Measurements from ENCODE around the gene DENND1B. TPM values are rescaled to one million over a fixed set of nuclear protein-coding genes. Genes with fewer than 3 reads are reported as not detected.

Gene DENND1B
- total RNA-seq, 2 donors from 2014 or later, result 9.4 to 11.9 TPM

DNA sequence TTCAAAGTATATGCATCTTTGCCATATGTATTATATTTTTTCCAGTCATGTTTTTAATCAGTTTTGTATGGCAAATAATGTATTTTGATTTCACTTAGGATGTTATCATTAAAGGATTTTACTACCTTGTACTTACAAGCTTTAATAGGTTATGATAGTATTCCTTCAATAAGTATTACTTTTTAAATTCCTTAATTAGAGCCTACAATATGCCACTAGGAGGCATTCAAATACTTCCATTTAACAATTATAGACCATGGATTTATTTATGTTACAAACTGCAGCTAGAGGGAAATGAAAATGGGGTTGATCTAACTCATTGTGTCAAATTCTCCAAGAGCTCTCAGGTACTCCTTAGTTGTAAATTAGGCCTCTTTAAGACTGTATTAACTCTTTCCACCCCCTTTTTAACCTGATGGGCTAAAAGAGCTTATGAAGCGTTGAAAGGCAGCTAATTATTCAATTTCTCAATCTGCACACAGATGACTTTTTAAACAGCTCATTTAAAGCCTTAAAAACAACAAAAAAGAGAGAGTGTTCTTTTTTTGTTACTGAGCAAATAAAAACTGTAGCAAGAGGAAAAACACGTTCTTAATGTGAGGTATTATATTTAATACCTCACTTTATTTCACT lies 156.2 kb downstream of the DENND1B start:
- no peak overlapping the region for H3K4me3 ChIP-seq (ENCODE audit: low read length)
- no CpG with 5 or more reads among the region's 2 CpGs for WGBS, 2 experiments (ENCODE audit: insufficient coverage in 1 of 2, insufficient read length in 1 of 2)
- peaks cover 29% of the 10 kb centered on the region for H3K4me1 Mint-ChIP-seq
- H3K4me1 ChIP-seq (ENCODE audit: control insufficient read depth, insufficient read depth, low read length), result peaks cover 4% of the 10 kb centered on the region
- no peaks in the 10 kb centered on the region for H3K9me3 Mint-ChIP-seq
- no peak overlapping the region for H3K9ac ChIP-seq (ENCODE audit: extremely low read depth, low read length, poor library complexity, severe bottlenecking)
- H3K27ac Mint-ChIP-seq, result no peak overlapping the region
- no peaks in the 10 kb centered on the region for H3K36me3 ChIP-seq (ENCODE audit: control insufficient read depth, insufficient read depth, low read length)
- no peak for DNase-seq
- H3K27ac ChIP-seq (ENCODE audit: low read depth, low read length), result no peak overlapping the region
- H3K27me3 Mint-ChIP-seq (ENCODE audit: insufficient read depth), result no peaks in the 10 kb centered on the region
- no peak overlapping the region for H3K4me3 Mint-ChIP-seq
- peak; percentile 55 for TF ChIP-seq CTCF (conservative IDR thresholded peaks at IDR 0.05)
- H3K9me3 ChIP-seq (ENCODE audit: control insufficient read depth, low read length), result no peaks in the 10 kb centered on the region
- H3K36me3 Mint-ChIP-seq (ENCODE audit: low read depth), result no peaks in the 10 kb centered on the region
- no peaks in the 10 kb centered on the region for H3K27me3 ChIP-seq (ENCODE audit: control insufficient read depth, insufficient read depth, low read length, poor library complexity, severe bottlenecking)

DNA sequence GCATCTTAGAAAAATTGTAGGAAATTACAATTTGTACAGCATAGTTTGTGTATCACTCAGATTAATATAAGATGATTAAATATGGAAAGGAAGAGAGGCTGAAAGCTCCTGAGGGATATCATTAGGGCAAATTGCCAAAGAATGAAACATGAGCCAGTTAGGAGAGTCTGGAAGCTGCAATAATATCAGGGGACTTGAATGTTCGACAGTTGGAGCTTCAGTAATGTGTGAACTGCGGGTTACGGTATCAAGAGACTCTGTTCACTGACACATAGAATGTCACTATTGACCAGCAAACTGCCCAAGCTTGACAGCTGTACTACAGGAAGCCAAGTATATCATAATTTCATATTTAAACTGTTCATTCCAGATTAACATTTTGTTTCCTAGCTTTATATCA lies 157.2 kb downstream of the DENND1B start:
- Histone ChIP-seq H3K27ac (ENCODE audit: low read depth, low read length) (no peak overlapping the region), H3K4me1 (ENCODE audit: control insufficient read depth, insufficient read depth, low read length) (peaks cover 4% of the 10 kb centered on the region), H3K36me3 (ENCODE audit: control insufficient read depth, insufficient read depth, low read length) (no peaks in the 10 kb centered on the region), H3K9ac (ENCODE audit: extremely low read depth, low read length, poor library complexity, severe bottlenecking) (no peak overlapping the region), H3K9me3 (ENCODE audit: control insufficient read depth, low read length) (no peaks in the 10 kb centered on the region), H3K4me3 (ENCODE audit: low read length) (no peak overlapping the region), H3K27me3 (ENCODE audit: control insufficient read depth, insufficient read depth, low read length, poor library complexity, severe bottlenecking) (no peaks in the 10 kb centered on the region)
- peaks cover 29% of the 10 kb centered on the region for H3K4me1 Mint-ChIP-seq
- TF ChIP-seq CTCF (conservative IDR thresholded peaks at IDR 0.05), result no peak
- no peak overlapping the region for H3K4me3 Mint-ChIP-seq
- WGBS, 2 experiments (ENCODE audit: insufficient coverage in 1 of 2, insufficient read length in 1 of 2), result 95 to 97% methylated on average over 3 of the region's 3 CpGs
- H3K36me3 Mint-ChIP-seq (ENCODE audit: low read depth), result no peaks in the 10 kb centered on the region
- no peaks in the 10 kb centered on the region for H3K9me3 Mint-ChIP-seq
- H3K27me3 Mint-ChIP-seq (ENCODE audit: insufficient read depth), result no peaks in the 10 kb centered on the region
- no peak overlapping the region for H3K27ac Mint-ChIP-seq
- DNase-seq, result no peak

GRCh38 chr1:197615693-197616011 lies 159.6 kb downstream of the DENND1B start:
- H3K9me3 ChIP-seq (ENCODE audit: control insufficient read depth, low read length), result no peaks in the 10 kb centered on the region
- no peak overlapping the region for H3K9ac ChIP-seq (ENCODE audit: extremely low read depth, low read length, poor library complexity, severe bottlenecking)
- H3K4me1 Mint-ChIP-seq, result peaks cover 17% of the 10 kb centered on the region
- no peaks in the 10 kb centered on the region for H3K27me3 ChIP-seq (ENCODE audit: control insufficient read depth, insufficient read depth, low read length, poor library complexity, severe bottlenecking)
- H3K36me3 Mint-ChIP-seq (ENCODE audit: low read depth), result no peaks in the 10 kb centered on the region
- H3K4me3 ChIP-seq (ENCODE audit: low read length), result no peak overlapping the region
- no peak overlapping the region for H3K27ac ChIP-seq (ENCODE audit: low read depth, low read length)
- H3K9me3 Mint-ChIP-seq, result no peaks in the 10 kb centered on the region
- TF ChIP-seq CTCF (conservative IDR thresholded peaks at IDR 0.05), result no peak
- no peak overlapping the region for H3K27ac Mint-ChIP-seq
- WGBS, 2 experiments (ENCODE audit: insufficient coverage in 1 of 2, insufficient read length in 1 of 2), result 79% methylated on average over 2 of the region's 2 CpGs; no CpG with 5 or more reads in 1 of the 2 experiments
- H3K4me1 ChIP-seq (ENCODE audit: control insufficient read depth, insufficient read depth, low read length), result peaks cover 4% of the 10 kb centered on the region
- no peaks in the 10 kb centered on the region for H3K27me3 Mint-ChIP-seq (ENCODE audit: insufficient read depth)
- DNase-seq, result no peak
- no peak overlapping the region for H3K4me3 Mint-ChIP-seq
- no peaks in the 10 kb centered on the region for H3K36me3 ChIP-seq (ENCODE audit: control insufficient read depth, insufficient read depth, low read length)

Data from endodermal cell (in vitro differentiated cells).